HCT116 (cell line): ENCODE measurements around the gene IL1R1. TPM values are rescaled to one million over a fixed set of nuclear protein-coding genes. Genes with fewer than 3 reads are reported as not detected.
A peak's percentile ranks its signal among the peaks of the same experiment; 100 is the strongest.

Experiments used
- ATAC-seq: fragments of 200-7000 bp; cut with Tn5 transposase; 2 replicates; pipeline ENCODE4 v1.9.1; 2020; ENCODE audit warnings: mild to moderate bottlenecking, moderate library complexity
- BruUV-seq: library from RNA; stranded (reverse); fragments of 400-500 nt; replicated peaks from 2 replicates; lab custom pipeline; 2021; lab: Mats Ljungman, UMichigan
- CTCF ChIA-PET: fragments of 300-600 bp; sonication (Branson Sonifier 250); formaldehyde crosslinking; loops from one replicate; lab custom pipeline; 2021; ENCODE audit warnings: antibody characterized with exemption; lab: Charles Lee
- POLR2A ChIA-PET: fragments of 300-600, 350-600 bp; sonication (Branson Sonifier 250); formaldehyde crosslinking; loops from one replicate; lab custom pipeline; 2021; ENCODE audit warnings: antibody characterized with exemption; lab: Charles Lee
- RAD21 ChIA-PET, 2 experiments: fragments of 300-600 bp; sonication (Branson Sonifier 250); formaldehyde crosslinking; loops; one replicate each; lab custom pipeline; 2023; ENCODE audit warnings: low total read pairs in 2 of 2; ENCODE audit not compliant: uncharacterized antibody in 2 of 2, unreplicated experiment in 2 of 2, low non-redundant PET in 1 of 2; lab: Charles Lee
- DNase-seq: peaks from one replicate; pipeline ENCODE4 v3.0.0-alpha.2; 2010; ENCODE audit warnings: low read depth, low spot score
- H2AFZ ChIP-seq: fragments of 200-600 bp; shearing (Covaris generic), sonication (generic); 2 replicates; pipeline ENCODE4 v1.6.1; 2017; ENCODE audit warnings: low read depth, mixed run types, mixed read lengths, antibody characterized with exemption, low read length; ENCODE audit not compliant: poor library complexity, severe bottlenecking
- H3K27ac ChIP-seq: 2 replicates; pipeline ENCODE4 v1.5.1; 2012; ENCODE audit warnings: low read depth, low read length
- H3K27me3 ChIP-seq: fragments of 200-600 bp; sonication (generic); 2 replicates; pipeline ENCODE4 v1.6.1; 2016; ENCODE audit warnings: mixed run types, low read length, mixed read lengths; ENCODE audit not compliant: insufficient read depth
- H3K36me3 ChIP-seq, 2 experiments: fragments of 200-500 bp in 1 of 2; fragments of 200-600 bp in 1 of 2; sonication (Bioruptor generic) in 1 of 2; sonication (generic) in 1 of 2; 2 replicates each; pipeline versions ENCODE4 v1.5.1 to v1.6.1; 2014 to 2016; ENCODE audit warnings: low read length in 2 of 2, inconsistent platforms in 1 of 2, mixed read lengths in 1 of 2, mixed run types in 1 of 2; ENCODE audit not compliant: insufficient read depth in 2 of 2, control insufficient read depth in 1 of 2
- H3K4me1 ChIP-seq, 2 experiments: fragments of 200-600 bp in 1 of 2; sonication (generic) in 1 of 2; 2 replicates each; pipeline versions ENCODE4 v1.5.1 to v1.6.1; 2012 to 2017; ENCODE audit warnings: low read length in 2 of 2, inconsistent platforms in 1 of 2, mild to moderate bottlenecking in 1 of 2, mixed read lengths in 1 of 2, mixed run types in 1 of 2, moderate library complexity in 1 of 2; ENCODE audit not compliant: insufficient read depth in 2 of 2, control insufficient read depth in 1 of 2
- H3K4me2 ChIP-seq: fragments of 200-600 bp; sonication (generic); 2 replicates; pipeline ENCODE4 v1.6.1; 2017; ENCODE audit warnings: mixed run types, low read length, mixed read lengths
- H3K4me3 ChIP-seq, 2 experiments: fragments of 200-600 bp in 1 of 2; sonication (generic) in 1 of 2; replicated peaks in 1 of 2; 2 replicates each; pipeline ENCODE4 v1.5.1; 2011 to 2016; ENCODE audit warnings: low read length in 2 of 2, control low read depth in 1 of 2, low read depth in 1 of 2, mild to moderate bottlenecking in 1 of 2, mixed read lengths in 1 of 2, mixed run types in 1 of 2
- H3K79me2 ChIP-seq: fragments of 200-600 bp; sonication (generic); 2 replicates; pipeline ENCODE4 v1.6.1; 2017; ENCODE audit warnings: mild to moderate bottlenecking, mixed run types, low read length, moderate library complexity, mixed read lengths; ENCODE audit not compliant: insufficient read depth
- H3K9ac ChIP-seq: fragments of 200-600 bp; sonication (generic); 2 replicates; pipeline ENCODE4 v1.6.1; 2016; ENCODE audit warnings: low read length, mixed read lengths
- H3K9me2 ChIP-seq: fragments of 200-600 bp; sonication (generic), shearing (Covaris generic); 2 replicates; pipeline ENCODE4 v1.6.1; 2017; ENCODE audit warnings: mixed run types, mild to moderate bottlenecking, moderate library complexity; ENCODE audit not compliant: insufficient read depth
- H3K9me3 ChIP-seq, 2 experiments: fragments of 200-500 bp in 1 of 2; fragments of 200-600 bp in 1 of 2; sonication (Bioruptor generic) in 1 of 2; sonication (generic) in 1 of 2; 2 replicates each; pipeline ENCODE4 v1.6.1; 2014 to 2017; ENCODE audit warnings: low read length in 2 of 2, mixed read lengths in 2 of 2, inconsistent platforms in 1 of 2, low read depth in 1 of 2, mild to moderate bottlenecking in 1 of 2, mixed run types in 1 of 2, moderate library complexity in 1 of 2; ENCODE audit not compliant: control insufficient read depth in 1 of 2, insufficient read depth in 1 of 2
- H4K20me1 ChIP-seq: fragments of 200-600 bp; sonication (generic), shearing (Covaris generic); 2 replicates; pipeline ENCODE4 v1.6.1; 2017; ENCODE audit warnings: mixed run types, mild to moderate bottlenecking, moderate library complexity; ENCODE audit not compliant: insufficient read depth
- CTCF ChIP-seq, 3 experiments: fragments of 200-600 bp in 1 of 3; sonication (generic) in 1 of 3; IDR thresholded peaks in 2 of 3; conservative IDR thresholded peaks in 1 of 3; 2 replicates each; pipeline ENCODE4 v1.5.1; 2012 to 2017; ENCODE audit warnings: low read depth in 2 of 3, low read length in 2 of 3, antibody characterized with exemption in 1 of 3, borderline replicate concordance in 1 of 3, control low read depth in 1 of 3, mild to moderate bottlenecking in 1 of 3, mixed read lengths in 1 of 3, mixed run types in 1 of 3, moderate library complexity in 1 of 3; ENCODE audit not compliant: insufficient read depth in 1 of 3
- EZH2phosphoT487 ChIP-seq: fragments of 200-600 bp; IDR thresholded peaks from 2 replicates; pipeline ENCODE4 v1.6.1; 2018; ENCODE audit warnings: antibody characterized with exemption, borderline replicate concordance
- JUND ChIP-seq: IDR thresholded peaks from 2 replicates; pipeline ENCODE4 v1.6.1; 2012
- POLR2A ChIP-seq: IDR thresholded peaks from 2 replicates; pipeline ENCODE4 v1.7.0; 2011; ENCODE audit warnings: borderline replicate concordance; ENCODE audit not compliant: insufficient read depth, insufficient read length; ENCODE audit errors: extremely low read depth
- RAD21 ChIP-seq: IDR thresholded peaks from 2 replicates; pipeline ENCODE4 v1.6.1; 2012; ENCODE audit warnings: low read depth, mild to moderate bottlenecking
- intact Hi-C: fragments of 100-400 bp; cut with micrococcal nuclease; formaldehyde crosslinking; loops from 2 replicates; pipeline ENCODE4 v1.10.0; 2022
- total RNA-seq: library from RNA; stranded (reverse); gene quantifications from one replicate; pipeline ENCODE4 v1.2.1, GENCODE V29; 2021; ENCODE audit not compliant: unreplicated experiment
- TF ChIP-seq, protein P1 (sequence below): IDR thresholded peaks from 2 replicates; pipeline ENCODE4 v1.6.1; 2012

Gene IL1R1
- total RNA-seq, 1 experiment from 2014 or later, result 5.3 TPM

- RAD21 ChIA-PET, result interaction anchor here (1.1 to 1.7 kb wide), 3 partner anchors 75 to 146 kb away, joined by 3 to 9 read pairs (median 6); no protein-coding TSS in a partner anchor
- BruUV-seq, result no TSS peak
- H2AFZ ChIP-seq, result no peak overlapping the region
- intact Hi-C loops, result loop anchor here (1.0 to 10.0 kb wide), 3 partner anchors 146 to 742 kb away; no protein-coding TSS in a partner anchor
- H3K27ac ChIP-seq, result no peak overlapping the region
- CTCF ChIA-PET, result interaction anchor here (0.8 to 2.6 kb wide), 10 partner anchors 10 to 282 kb away, joined by 3 to 32 read pairs (median 4); partner anchors contain the start of gene IL1R1
- no peaks in the 10 kb centered on the region for H3K79me2 ChIP-seq
- H3K27me3 ChIP-seq, result no peaks in the 10 kb centered on the region
- POLR2A ChIA-PET, result no interaction called here
- no peaks in the 10 kb centered on the region for H4K20me1 ChIP-seq
- H3K4me2 ChIP-seq, result no peak overlapping the region
- H3K9me2 ChIP-seq, result no peaks in the 10 kb centered on the region
- TF ChIP-seq JUND (no peak), RAD21 (peak; percentile 77), CTCF (IDR thresholded peaks at IDR 0.05 in 2 of 3, conservative IDR thresholded peaks at IDR 0.05 in 1 of 3; ENCODE audit: borderline replicate concordance in 1 of 3, insufficient read depth in 1 of 3, low read depth in 2 of 3, low read length in 2 of 3) (peak; percentile 40 to 68 (median 47); a peak in 4 of 6 replicates), EZH2phosphoT487 (no peak), POLR2A (no peak)
- TF ChIP-seq, protein P1, sequence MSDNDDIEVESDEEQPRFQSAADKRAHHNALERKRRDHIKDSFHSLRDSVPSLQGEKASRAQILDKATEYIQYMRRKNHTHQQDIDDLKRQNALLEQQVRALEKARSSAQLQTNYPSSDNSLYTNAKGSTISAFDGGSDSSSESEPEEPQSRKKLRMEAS, result no peak
- H3K4me1 ChIP-seq, result peaks cover 9 to 12% of the 10 kb centered on the region in 2 experiments
- DNase-seq, result no peak
- H3K9me3 ChIP-seq, result no peaks in the 10 kb centered on the region
- H3K36me3 ChIP-seq, result no peaks in the 10 kb centered on the region
- H3K4me3 ChIP-seq, result no peak overlapping the region
- peak; percentile 67; the same call in 1 of the 2 replicates for ATAC-seq
- H3K9ac ChIP-seq, result no peak overlapping the region
Measured at GRCh38 chr2:102166189-102166845, 23.8 kb downstream of the IL1R1 start.
